H1 (cell line): ENCODE results near the gene OTOS. TPM values are rescaled to one million over a fixed set of nuclear protein-coding genes. Genes with fewer than 3 reads are reported as not detected.

Experiments
- CTCF ChIA-PET: fragments of 300-600 bp; sonication (Branson Sonifier 250); formaldehyde crosslinking; loops from one replicate; lab custom pipeline; 2021; ENCODE audit not compliant: partially characterized antibody; lab: Charles Lee
- POLR2A ChIA-PET: fragments of 300-600 bp; sonication (Branson Sonifier 250); formaldehyde crosslinking; loops from one replicate; lab custom pipeline; 2021; ENCODE audit warnings: inconsistent platforms; ENCODE audit not compliant: partially characterized antibody; lab: Charles Lee
- DNase-seq, 2 experiments: peaks; one replicate each; pipeline versions ENCODE4 v3.0.0 to v3.0.0-alpha.2; 2010 to 2022; ENCODE audit warnings: low spot score in 2 of 2, low read depth in 1 of 2, mixed read lengths in 1 of 2
- FAIRE-seq: peaks from 2 replicates; lab custom pipeline; 2011; peaks lifted over from hg19 to GRCh38; lab: Jason Lieb, UNC
- H2AFZ ChIP-seq: 2 replicates; pipeline ENCODE4 v1.8.1; 2012; ENCODE audit warnings: low read length, inconsistent platforms
- H2AK5ac ChIP-seq: 2 replicates; pipeline ENCODE4 v1.6.1; 2013; ENCODE audit warnings: low read depth, low read length
- H2BK120ac ChIP-seq: replicated peaks from 2 replicates; pipeline ENCODE3; 2013; ENCODE audit warnings: low read depth, low read length, inconsistent platforms
- H2BK12ac ChIP-seq: 2 replicates; pipeline ENCODE4 v1.6.1; 2013; ENCODE audit warnings: low read depth, low read length
- H2BK15ac ChIP-seq: 2 replicates; pipeline ENCODE4 v1.6.1; 2013; ENCODE audit warnings: low read length
- H2BK20ac ChIP-seq: 2 replicates; pipeline ENCODE4 v1.6.1; 2013; ENCODE audit warnings: low read length
- H2BK5ac ChIP-seq: 2 replicates; pipeline ENCODE4 v1.6.1; 2013; ENCODE audit warnings: low read depth, low read length
- H3K14ac ChIP-seq: 2 replicates; pipeline ENCODE4 v1.6.1; 2013; ENCODE audit warnings: inconsistent platforms; ENCODE audit not compliant: insufficient read length
- H3K18ac ChIP-seq: 2 replicates; pipeline ENCODE4 v1.6.1; 2013; ENCODE audit warnings: low read length; ENCODE audit errors: extremely low read depth
- H3K23ac ChIP-seq: 2 replicates; pipeline ENCODE4 v1.6.1; 2013; ENCODE audit warnings: inconsistent platforms; ENCODE audit not compliant: insufficient read length
- H3K23me2 ChIP-seq: 2 replicates; pipeline ENCODE4 v1.6.1; 2013; ENCODE audit warnings: low read depth, low read length
- H3K27ac ChIP-seq: 2 replicates; pipeline ENCODE4 v1.6.1; 2011; ENCODE audit warnings: low read depth, low read length, inconsistent platforms
- H3K27me3 ChIP-seq, 4 experiments: replicated peaks in 1 of 4; 1 replicate in 1 of 4; 2 replicates in 3 of 4; pipeline versions ENCODE4 v1.6.1 to v1.8.1; 2011 to 2013; ENCODE audit warnings: low read length in 3 of 4, mild to moderate bottlenecking in 3 of 4, inconsistent platforms in 2 of 4, mixed read lengths in 2 of 4, moderate library complexity in 1 of 4; ENCODE audit not compliant: control insufficient read depth in 3 of 4, insufficient read depth in 3 of 4; ENCODE audit errors: extremely low read depth in 1 of 4
- H3K36me3 ChIP-seq, 4 experiments: 2 replicates each; pipeline versions ENCODE4 v1.6.1 to v1.8.1; 2011 to 2013; ENCODE audit warnings: mild to moderate bottlenecking in 4 of 4, low read length in 3 of 4, moderate library complexity in 2 of 4, control low read depth in 1 of 4, inconsistent platforms in 1 of 4; ENCODE audit not compliant: insufficient read depth in 4 of 4, control insufficient read depth in 2 of 4
- H3K4ac ChIP-seq: replicated peaks from 2 replicates; pipeline ENCODE3; 2013; ENCODE audit warnings: low read length, low read depth, mixed read lengths, inconsistent platforms; ENCODE audit not compliant: insufficient read length
- H3K4me1 ChIP-seq, 4 experiments: replicated peaks in 1 of 4; 1 replicate in 1 of 4; 2 replicates in 3 of 4; pipeline versions ENCODE4 v1.6.1 to v1.8.1; 2011 to 2013; ENCODE audit warnings: low read length in 3 of 4, inconsistent platforms in 2 of 4, mixed read lengths in 1 of 4; ENCODE audit not compliant: insufficient read depth in 4 of 4, control insufficient read depth in 3 of 4
- H3K4me2 ChIP-seq, 2 experiments: 2 replicates each; pipeline versions ENCODE4 v1.6.1 to v1.8.1; 2011 to 2013; ENCODE audit warnings: low read depth in 2 of 2, low read length in 2 of 2, control low read depth in 1 of 2, inconsistent platforms in 1 of 2, mild to moderate bottlenecking in 1 of 2; ENCODE audit not compliant: insufficient read depth in 1 of 2
- H3K4me3 ChIP-seq, 4 experiments: fragments of 200-600, 300-600 bp in 1 of 4; sonication (generic), shearing (Covaris generic), sonication (Bioruptor Twin) in 1 of 4; 2 replicates each; pipeline versions ENCODE4 v1.5.1 to v1.8.1; 2011 to 2016; ENCODE audit warnings: low read length in 4 of 4, low read depth in 3 of 4, control low read depth in 2 of 4, inconsistent platforms in 2 of 4, mild to moderate bottlenecking in 2 of 4, mixed read lengths in 1 of 4, moderate library complexity in 1 of 4; ENCODE audit not compliant: insufficient read depth in 2 of 4; ENCODE audit errors: extremely low read depth in 1 of 4
- H3K56ac ChIP-seq: replicated peaks from 2 replicates; pipeline ENCODE3; 2013; ENCODE audit warnings: low read depth, mild to moderate bottlenecking, mixed read lengths, low read length, inconsistent platforms; ENCODE audit not compliant: insufficient read length
- H3K79me1 ChIP-seq: 2 replicates; pipeline ENCODE4 v1.6.1; 2013; ENCODE audit warnings: low read depth, low read length, control low read depth
- H3K79me2 ChIP-seq, 2 experiments: 2 replicates each; pipeline versions ENCODE4 v1.6.1 to v1.8.1; 2012 to 2013; ENCODE audit warnings: low read length in 2 of 2, mild to moderate bottlenecking in 2 of 2, inconsistent platforms in 1 of 2; ENCODE audit not compliant: insufficient read depth in 2 of 2, control insufficient read depth in 1 of 2
- H3K9ac ChIP-seq, 4 experiments: replicated peaks in 1 of 4; 1 replicate in 1 of 4; 2 replicates in 3 of 4; pipeline versions ENCODE4 v1.6.1 to v1.8.1; 2011 to 2013; ENCODE audit warnings: low read depth in 3 of 4, low read length in 3 of 4, control low read depth in 2 of 4, mild to moderate bottlenecking in 2 of 4, moderate library complexity in 2 of 4, inconsistent platforms in 1 of 4; ENCODE audit errors: extremely low read depth in 1 of 4
- H3K9me3 ChIP-seq, 2 experiments: 2 replicates each; pipeline versions ENCODE4 v1.6.1 to v1.8.1; 2012 to 2013; ENCODE audit warnings: mild to moderate bottlenecking in 2 of 2, moderate library complexity in 2 of 2, control low read depth in 1 of 2, inconsistent platforms in 1 of 2, low read depth in 1 of 2, low read length in 1 of 2, mixed read lengths in 1 of 2; ENCODE audit not compliant: insufficient read depth in 2 of 2
- H4K20me1 ChIP-seq, 2 experiments: replicated peaks in 1 of 2; 2 replicates each; pipeline versions ENCODE3 to v1.8.1; 2011 to 2013; ENCODE audit warnings: inconsistent platforms in 2 of 2, low read length in 2 of 2, mild to moderate bottlenecking in 1 of 2; ENCODE audit not compliant: insufficient read depth in 2 of 2, control insufficient read depth in 1 of 2
- H4K5ac ChIP-seq: 2 replicates; pipeline ENCODE4 v1.6.1; 2013; ENCODE audit warnings: low read length, low read depth, mixed read lengths, inconsistent platforms; ENCODE audit not compliant: insufficient read length
- H4K8ac ChIP-seq: 2 replicates; pipeline ENCODE4 v1.8.0; 2013; ENCODE audit warnings: mild to moderate bottlenecking, moderate library complexity, low read length, inconsistent platforms; ENCODE audit not compliant: insufficient read depth; ENCODE audit errors: extremely low read depth
- H4K91ac ChIP-seq: replicated peaks from 2 replicates; pipeline ENCODE3; 2013; ENCODE audit warnings: low read length, mixed read lengths, inconsistent platforms; ENCODE audit not compliant: insufficient read length
- GTF2F1 ChIP-seq: IDR thresholded peaks from 2 replicates; pipeline ENCODE4 v1.6.1; 2012; ENCODE audit warnings: low read depth, low read length, improper control_type of control experiment, borderline replicate concordance
- KDM1A ChIP-seq: fragments of 200-600, 300-600 bp; sonication (generic); IDR thresholded peaks from 2 replicates; pipeline ENCODE4 v1.7.1; 2016; ENCODE audit warnings: mild to moderate bottlenecking, low read length, borderline replicate concordance
- PHF8 ChIP-seq: fragments of 200-600 bp; sonication (generic); conservative IDR thresholded peaks from 2 replicates; pipeline ENCODE4 v1.7.1; 2012; ENCODE audit warnings: low read depth, mild to moderate bottlenecking, inconsistent platforms, low read length, moderate library complexity
- POLR2A ChIP-seq, 2 experiments: IDR thresholded peaks; 1 replicate in 1 of 2; 2 replicates in 1 of 2; pipeline ENCODE4 v1.6.1; 2011; ENCODE audit warnings: low read depth in 2 of 2, low read length in 2 of 2, mild to moderate bottlenecking in 2 of 2; ENCODE audit errors: control extremely low read depth in 1 of 2
- RNF2 ChIP-seq: fragments of 200-900, 300-1000 bp; sonication (generic); IDR thresholded peaks from 2 replicates; pipeline ENCODE4 v1.7.1; 2016; ENCODE audit warnings: borderline replicate concordance, low read depth, mild to moderate bottlenecking, antibody characterized with exemption, low read length; ENCODE audit not compliant: poor library complexity, severe bottlenecking; ENCODE audit errors: missing control alignments
- TAF7 ChIP-seq: optimal IDR thresholded peaks from 2 replicates; pipeline ENCODE3; 2011; ENCODE audit warnings: low read depth, mild to moderate bottlenecking, inconsistent platforms, low read length, moderate library complexity, borderline replicate concordance
- TEAD4 ChIP-seq: IDR thresholded peaks from 2 replicates; pipeline ENCODE4 v1.6.1; 2012; ENCODE audit warnings: low read depth, low read length, inconsistent platforms, mixed read lengths
- WGBS, 2 experiments: shearing (Covaris generic) in 1 of 2; methylation state at CpG; one replicate each; pipeline versions ENCODE4 v1.1.6 to v1.1.7; 2013 to 2015; ENCODE audit warnings: low lambda C conversion rate in 2 of 2, mixed read lengths in 2 of 2, inconsistent platforms in 1 of 2, low coverage in 1 of 2, missing lambda C conversion rate in 1 of 2; ENCODE audit not compliant: insufficient replicate concordance in 2 of 2, insufficient coverage in 1 of 2, insufficient read length in 1 of 2; ENCODE audit errors: extremely low coverage in 1 of 2, missing lambda C conversion rate in 1 of 2; 5-methylcytosine and 5-hydroxymethylcytosine counted together
- polyA plus RNA-seq, 7 experiments: library from polyadenylated mRNA; depleted of rRNA in 3 of 7; stranded (reverse) in 5 of 7; unstranded in 2 of 7; fragments of >200 nt in 5 of 7; fragments of 200-250 nt in 2 of 7; gene quantifications; 1 replicate in 5 of 7; 2 replicates in 1 of 7; 4 replicates in 1 of 7; pipeline versions ENCODE4 v1.2.1 to v1.2.3, GENCODE V29; 2011 to 2013; ENCODE audit warnings: missing spikeins in 2 of 7, mixed read lengths in 2 of 7
- total RNA-seq: library from RNA; stranded (reverse); fragmentation: NEBNext Ultra II Directional; extraction: Animal tissue kit (Norgen Biotek cat#: 25700); gene quantifications from 2 replicates; pipeline ENCODE4 v1.2.1, GENCODE V29; 2021

OTOS gene
- total and polyA plus RNA-seq, 2 of the 8 experiments (the other 6 are each of a cell fraction or from before 2014, with no cell fraction given) = 0.17 TPM; not detected in 1

DNA sequence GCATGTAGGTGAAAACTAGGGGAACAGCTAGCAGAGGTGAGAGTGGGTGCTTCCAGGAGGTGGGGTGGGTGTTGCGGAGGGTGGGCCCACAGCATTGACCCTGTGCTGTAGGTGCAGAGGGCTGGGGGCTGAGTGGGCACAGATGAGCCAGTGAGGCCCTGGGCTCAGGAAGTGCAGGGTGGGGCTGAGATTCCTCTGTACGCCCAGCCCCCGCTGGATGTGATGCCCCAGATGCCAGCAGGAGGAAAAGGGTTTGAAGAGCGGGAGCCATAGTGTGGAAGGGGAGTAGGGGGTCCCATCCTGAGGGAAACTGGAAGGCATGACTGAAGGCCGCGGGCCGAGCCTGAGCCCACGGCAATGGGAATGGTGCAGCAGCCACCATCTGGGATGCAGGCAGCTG is 14.1 kb upstream of the OTOS start:
- CTCF ChIA-PET = no interaction called here
- Histone ChIP-seq H2AFZ (no peak overlapping the region), H3K4me1 (peaks cover 0 to 9% (median 0%) of the 10 kb centered on the region in 4 experiments; a peak in 4 of 7 replicates), H2BK5ac (no peak overlapping the region), H3K4ac (no peak overlapping the region), H2BK12ac (no peak overlapping the region), H3K23me2 (no peaks in the 10 kb centered on the region), H3K79me1 (no peaks in the 10 kb centered on the region), H3K27ac (no peak overlapping the region), H4K5ac (no peak overlapping the region), H3K9me3 (no peaks in the 10 kb centered on the region), H3K9ac (no peak overlapping the region), H4K91ac (no peak overlapping the region), H3K18ac (no peak overlapping the region), H2AK5ac (no peak overlapping the region), H4K8ac (no peak overlapping the region), H3K4me3 (no peak overlapping the region), H2BK20ac (no peak overlapping the region), H3K79me2 (no peaks in the 10 kb centered on the region), H3K27me3 (peaks cover 0 to 10% (median 4%) of the 10 kb centered on the region in 4 experiments; a peak in 3 of 7 replicates), H2BK15ac (no peak overlapping the region), H3K36me3 (no peaks in the 10 kb centered on the region), H2BK120ac (no peak overlapping the region), H3K23ac (no peak overlapping the region), H3K14ac (no peak overlapping the region), H4K20me1 (no peaks in the 10 kb centered on the region), H3K56ac (no peak overlapping the region), H3K4me2 (no peak overlapping the region)
- FAIRE-seq (no peak), DNase-seq (no peak)
- no peak for TF ChIP-seq POLR2A (IDR thresholded peaks at IDR 0.05; ENCODE audit: control extremely low read depth in 1 of 2, low read depth in 2 of 2, low read length in 2 of 2)
- no peak for TF ChIP-seq PHF8
- no peak for TF ChIP-seq KDM1A
- TF ChIP-seq GTF2F1 = no peak
- TF ChIP-seq TAF7 = no peak
- TF ChIP-seq TEAD4 = no peak
- TF ChIP-seq RNF2 = no peak
- 89% methylated on average over 8 of the region's 8 CpGs; no CpG with 5 or more reads in 1 of the 2 experiments for WGBS, 2 experiments
- POLR2A ChIA-PET = no interaction called here
